ENCODE results near the gene CALR3.

The CALR3 gene

GRCh38 chr19:16457195-16457953 is 38.6 kb downstream of the CALR3 start:
- TF ChIP-seq GATA3 (IDR thresholded peaks at IDR 0.05; ENCODE audit: low read depth, low read length) (no peak), GATA2 (IDR thresholded peaks at IDR 0.05; ENCODE audit: low read depth, low read length) (no peak)

GRCh38 chr19:16456652-16457194 is 39.2 kb downstream of the CALR3 start:
- TF ChIP-seq GATA2 (IDR thresholded peaks at IDR 0.05; ENCODE audit: low read depth, low read length) (no peak), GATA3 (IDR thresholded peaks at IDR 0.05; ENCODE audit: low read depth, low read length) (no peak)

GRCh38 chr19:16455489-16455888 is 40.5 kb downstream of the CALR3 start:
- no peak for TF ChIP-seq GATA3 (IDR thresholded peaks at IDR 0.05; ENCODE audit: low read depth, low read length)
- no peak for TF ChIP-seq GATA2 (IDR thresholded peaks at IDR 0.05; ENCODE audit: low read depth, low read length)

- TF ChIP-seq GATA2 (IDR thresholded peaks at IDR 0.05; ENCODE audit: low read depth, low read length) (no peak), GATA3 (IDR thresholded peaks at IDR 0.05; ENCODE audit: low read depth, low read length) (no peak)
Observed at GRCh38 chr19:16454351-16454918, 41.5 kb downstream of the CALR3 start.

GRCh38 chr19:16452325-16452724 is 43.6 kb downstream of the CALR3 start:
- TF ChIP-seq GATA2 (IDR thresholded peaks at IDR 0.05; ENCODE audit: low read depth, low read length) (no peak), GATA3 (IDR thresholded peaks at IDR 0.05; ENCODE audit: low read depth, low read length) (no peak)

GRCh38 chr19:16449330-16449961 is 46.5 kb downstream of the CALR3 start:
- TF ChIP-seq GATA2 (IDR thresholded peaks at IDR 0.05; ENCODE audit: low read depth, low read length), result no peak
- no peak for TF ChIP-seq GATA3 (IDR thresholded peaks at IDR 0.05; ENCODE audit: low read depth, low read length)

- TF ChIP-seq GATA2 (IDR thresholded peaks at IDR 0.05; ENCODE audit: low read depth, low read length), result no peak
- no peak for TF ChIP-seq GATA3 (IDR thresholded peaks at IDR 0.05; ENCODE audit: low read depth, low read length)
Observed at GRCh38 chr19:16446724-16447368, 49.1 kb downstream of the CALR3 start.

- no peak for TF ChIP-seq GATA3 (IDR thresholded peaks at IDR 0.05; ENCODE audit: low read depth, low read length)
- no peak for TF ChIP-seq GATA2 (IDR thresholded peaks at IDR 0.05; ENCODE audit: low read depth, low read length)
Observed at GRCh38 chr19:16446108-16446723, 49.8 kb downstream of the CALR3 start.

GRCh38 chr19:16445238-16446107 is 50.5 kb downstream of the CALR3 start:
- TF ChIP-seq GATA3 (IDR thresholded peaks at IDR 0.05; ENCODE audit: low read depth, low read length) (no peak), GATA2 (IDR thresholded peaks at IDR 0.05; ENCODE audit: low read depth, low read length) (no peak)

- no peak for TF ChIP-seq GATA2 (IDR thresholded peaks at IDR 0.05; ENCODE audit: low read depth, low read length)
- no peak for TF ChIP-seq GATA3 (IDR thresholded peaks at IDR 0.05; ENCODE audit: low read depth, low read length)
Observed at GRCh38 chr19:16444269-16444600, 51.7 kb downstream of the CALR3 start.

- TF ChIP-seq GATA3 (IDR thresholded peaks at IDR 0.05; ENCODE audit: low read depth, low read length) (no peak), GATA2 (IDR thresholded peaks at IDR 0.05; ENCODE audit: low read depth, low read length) (no peak)
Observed at GRCh38 chr19:16442386-16443276, 53.3 kb downstream of the CALR3 start.

GRCh38 chr19:16441661-16442162 is 54.3 kb downstream of the CALR3 start:
- TF ChIP-seq GATA3 (IDR thresholded peaks at IDR 0.05; ENCODE audit: low read depth, low read length) (no peak), GATA2 (IDR thresholded peaks at IDR 0.05; ENCODE audit: low read depth, low read length) (no peak)

Data from SH-SY5Y (cell line).